ENCODE results near the gene C14orf39. TPM values are rescaled to one million over a fixed set of nuclear protein-coding genes. Genes with fewer than 3 reads are reported as not detected.
A peak's percentile ranks its signal among the peaks of the same experiment; 100 is the strongest.

The C14orf39 gene
- total RNA-seq, 4 donors from 2014 or later = 0.30 to 2.0 (median 0.39) TPM; not detected in 1

GRCh38 chr14:60495946-60496345 lies 10.1 kb upstream of the C14orf39 start:
- H3K36me3 ChIP-seq = no peaks in the 10 kb centered on the region

GRCh38 chr14:60490270-60490669 lies 4.4 kb upstream of the C14orf39 start:
- H3K36me3 ChIP-seq = no peaks in the 10 kb centered on the region
- peaks cover 0 to 2% (median 0%) of the 10 kb centered on the region in 4 donors for H3K9me3 ChIP-seq
- H3K4me1 ChIP-seq = peaks cover 0 to 9% (median 6%) of the 10 kb centered on the region in 4 donors
- peaks cover 0 to 45% of the 10 kb centered on the region in 2 donors for H3K27me3 ChIP-seq
- no peak for DNase-seq (ENCODE audit: low spot score in 2 of 2)
- no peak for TF ChIP-seq EP300 (IDR thresholded peaks at IDR 0.05)
- WGBS, 2 donors = 90 to 98% methylated on average over 3 of the region's 3 CpGs
- no peak overlapping the region for H3K27ac ChIP-seq
- H3K4me3 ChIP-seq = no peak overlapping the region

More at GRCh38 chr14:60495946-60496345, 10.1 kb upstream of the C14orf39 start:
- Histone ChIP-seq H3K9me3 (no peaks in the 10 kb centered on the region), H3K4me3 (no peak overlapping the region), H3K4me1 (no peaks in the 10 kb centered on the region), H3K27ac (no peak overlapping the region), H3K27me3 (peaks cover 0 to 7% of the 10 kb centered on the region in 2 donors)
- WGBS, 2 donors = 54 to 58% methylated on average over 1 of the region's 1 CpG
- TF ChIP-seq EP300 (IDR thresholded peaks at IDR 0.05) (no peak), CTCF (IDR thresholded peaks at IDR 0.05) (no peak), POLR2A (IDR thresholded peaks at IDR 0.05) (no peak)
- no peak for DNase-seq (ENCODE audit: low spot score in 2 of 2)

DNA sequence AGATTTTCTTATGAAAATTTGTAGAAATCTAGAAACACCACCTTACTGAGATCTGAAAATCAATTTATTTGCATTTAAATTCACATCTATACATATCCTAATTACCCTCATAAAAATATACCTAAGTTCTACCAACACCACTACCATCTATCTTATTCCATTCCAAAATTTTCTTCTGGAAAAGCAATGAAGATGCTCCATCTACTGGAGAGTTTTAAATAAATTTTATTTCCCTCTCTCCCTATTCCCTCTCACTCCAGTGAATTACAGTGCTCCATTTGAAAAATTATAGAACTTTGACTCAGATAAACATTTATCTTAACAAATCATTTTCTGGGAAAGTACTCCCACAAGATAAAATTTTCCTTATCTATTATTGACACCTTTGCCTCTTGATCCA lies 2.3 kb upstream of the C14orf39 start:
- Histone ChIP-seq H3K9me3 (peaks cover 0 to 8% (median 0%) of the 10 kb centered on the region in 4 donors), H3K27ac (no peak overlapping the region), H3K36me3 (no peaks in the 10 kb centered on the region), H3K27me3 (peaks cover 0 to 63% of the 10 kb centered on the region in 2 donors), H3K4me1 (peaks cover 0 to 13% (median 6%) of the 10 kb centered on the region in 4 donors), H3K4me3 (no peak overlapping the region)
- no peak for DNase-seq (ENCODE audit: low spot score in 2 of 2)
- TF ChIP-seq EP300 (IDR thresholded peaks at IDR 0.05) = no peak
- TF ChIP-seq POLR2A (IDR thresholded peaks at IDR 0.05) = no peak
- no peak for TF ChIP-seq CTCF (IDR thresholded peaks at IDR 0.05)

GRCh38 chr14:60487211-60487610 lies 1.3 kb upstream of the C14orf39 start:
- H3K9me3 ChIP-seq = peaks cover 0 to 8% (median 0%) of the 10 kb centered on the region in 4 donors
- no peak overlapping the region for H3K4me3 ChIP-seq
- H3K27ac ChIP-seq = no peak overlapping the region
- no peaks in the 10 kb centered on the region for H3K36me3 ChIP-seq
- H3K27me3 ChIP-seq = peaks cover 0 to 63% of the 10 kb centered on the region in 2 donors
- no peak for DNase-seq (ENCODE audit: low spot score in 2 of 2)
- TF ChIP-seq EP300 (IDR thresholded peaks at IDR 0.05) (no peak), POLR2A (IDR thresholded peaks at IDR 0.05) (no peak), CTCF (IDR thresholded peaks at IDR 0.05) (no peak)
- WGBS, 2 donors = 33 to 38% methylated on average over 2 of the region's 2 CpGs
- H3K4me1 ChIP-seq = peaks cover 0 to 13% (median 6%) of the 10 kb centered on the region in 4 donors

- peaks cover 0 to 13% (median 6%) of the 10 kb centered on the region in 4 donors for H3K4me1 ChIP-seq
- peak overlapping the region in 2 of 4 donors; percentile 18 to 45 for H3K4me3 ChIP-seq
- H3K27ac ChIP-seq = no peak overlapping the region
- TF ChIP-seq EP300 (IDR thresholded peaks at IDR 0.05) (no peak), CTCF (IDR thresholded peaks at IDR 0.05) (no peak), POLR2A (IDR thresholded peaks at IDR 0.05) (no peak)
- 6 to 8% methylated on average over 25 of the region's 25 CpGs for WGBS, 2 donors
- no peaks in the 10 kb centered on the region for H3K36me3 ChIP-seq
- H3K9me3 ChIP-seq = peaks cover 0 to 15% (median 0%) of the 10 kb centered on the region in 4 donors
- DNase-seq (ENCODE audit: low spot score in 2 of 2) = no peak
- peaks cover 0 to 63% of the 10 kb centered on the region in 2 donors for H3K27me3 ChIP-seq
These were observed 736 bp downstream of the C14orf39 start for GRCh38 chr14:60485057-60485597.

All from tibial nerve (tissue), 4 donors.